ENCODE data around the gene FAM13B.

DNA sequence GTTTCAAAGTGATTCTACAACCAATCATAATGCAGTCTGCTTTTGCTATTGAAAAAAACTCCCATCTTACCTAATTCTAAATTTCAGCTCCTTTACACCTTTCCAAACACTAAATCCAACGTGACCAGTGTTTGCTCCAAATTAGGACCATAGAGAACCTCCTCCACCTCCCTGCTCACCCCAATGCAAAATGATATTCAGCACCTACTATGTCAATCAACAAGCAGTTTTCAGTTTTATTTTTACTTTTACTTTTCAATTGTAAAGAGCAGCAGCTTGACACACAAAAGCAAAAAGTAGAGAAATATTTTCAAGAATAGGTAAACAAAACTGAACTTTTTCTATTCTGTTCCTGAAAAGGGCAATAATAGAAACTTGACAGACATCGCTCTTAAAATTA, 3.4 kb downstream of the FAM13B start:
- TF ChIP-seq EZH2phosphoT487 (conservative IDR thresholded peaks at IDR 0.05; ENCODE audit: low read length) = no peak
- TF ChIP-seq, protein P1, sequence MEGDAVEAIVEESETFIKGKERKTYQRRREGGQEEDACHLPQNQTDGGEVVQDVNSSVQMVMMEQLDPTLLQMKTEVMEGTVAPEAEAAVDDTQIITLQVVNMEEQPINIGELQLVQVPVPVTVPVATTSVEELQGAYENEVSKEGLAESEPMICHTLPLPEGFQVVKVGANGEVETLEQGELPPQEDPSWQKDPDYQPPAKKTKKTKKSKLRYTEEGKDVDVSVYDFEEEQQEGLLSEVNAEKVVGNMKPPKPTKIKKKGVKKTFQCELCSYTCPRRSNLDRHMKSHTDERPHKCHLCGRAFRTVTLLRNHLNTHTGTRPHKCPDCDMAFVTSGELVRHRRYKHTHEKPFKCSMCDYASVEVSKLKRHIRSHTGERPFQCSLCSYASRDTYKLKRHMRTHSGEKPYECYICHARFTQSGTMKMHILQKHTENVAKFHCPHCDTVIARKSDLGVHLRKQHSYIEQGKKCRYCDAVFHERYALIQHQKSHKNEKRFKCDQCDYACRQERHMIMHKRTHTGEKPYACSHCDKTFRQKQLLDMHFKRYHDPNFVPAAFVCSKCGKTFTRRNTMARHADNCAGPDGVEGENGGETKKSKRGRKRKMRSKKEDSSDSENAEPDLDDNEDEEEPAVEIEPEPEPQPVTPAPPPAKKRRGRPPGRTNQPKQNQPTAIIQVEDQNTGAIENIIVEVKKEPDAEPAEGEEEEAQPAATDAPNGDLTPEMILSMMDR (IDR thresholded peaks at IDR 0.05; ENCODE audit: insufficient read depth, low read length, poor library complexity, severe bottlenecking) = no peak

Data from SU-DHL-6 (cell line).